SK-N-DZ (cell line): Measurements from ENCODE around the gene SESN1.

Experiments used
- DNase-seq: peaks from one replicate; pipeline ENCODE4 v3.0.0-alpha.2; 2015; ENCODE audit warnings: low spot score

The SESN1 gene

GRCh38 chr6:109031416-109031815 is 63.2 kb downstream of the SESN1 start:
- no peak for DNase-seq

- DNase-seq, result no peak
Observed at GRCh38 chr6:109029313-109029712, 65.3 kb downstream of the SESN1 start.

- DNase-seq, result no peak
Observed at GRCh38 chr6:109028439-109028838, 66.2 kb downstream of the SESN1 start.

GRCh38 chr6:109027964-109028363 is 66.7 kb downstream of the SESN1 start:
- no peak for DNase-seq

- no peak for DNase-seq
Observed at GRCh38 chr6:109025639-109026038, 69.0 kb downstream of the SESN1 start.

GRCh38 chr6:109024784-109025183 is 69.9 kb downstream of the SESN1 start:
- peak; percentile 23 for DNase-seq

- no peak for DNase-seq
Observed at GRCh38 chr6:109024368-109024767, 70.3 kb downstream of the SESN1 start.

GRCh38 chr6:109023356-109023925 is 71.2 kb downstream of the SESN1 start:
- no peak for DNase-seq

GRCh38 chr6:109021870-109022269 is 72.8 kb downstream of the SESN1 start:
- no peak for DNase-seq

- no peak for DNase-seq
Observed at GRCh38 chr6:109019911-109020310, 74.7 kb downstream of the SESN1 start.

GRCh38 chr6:109015176-109015575 is 79.5 kb downstream of the SESN1 start:
- no peak for DNase-seq

GRCh38 chr6:109014606-109015005 is 80.0 kb downstream of the SESN1 start:
- no peak for DNase-seq

- no peak for DNase-seq
Observed at GRCh38 chr6:109013656-109014305, 80.9 kb downstream of the SESN1 start.

GRCh38 chr6:109010705-109011102 is 83.9 kb downstream of the SESN1 start:
- no peak for DNase-seq

- no peak for DNase-seq
Observed at GRCh38 chr6:109009962-109010704, 84.5 kb downstream of the SESN1 start.

- DNase-seq, result peak; percentile 77
Observed at GRCh38 chr6:109009236-109009961, 85.2 kb downstream of the SESN1 start.

GRCh38 chr6:109008537-109009235 is 86.0 kb downstream of the SESN1 start:
- DNase-seq, result peak; percentile 65

- DNase-seq, result no peak
Observed at GRCh38 chr6:109008054-109008453, 86.6 kb downstream of the SESN1 start.

GRCh38 chr6:109007521-109007920 is 87.1 kb downstream of the SESN1 start:
- no peak for DNase-seq

GRCh38 chr6:109006818-109007217 is 87.8 kb downstream of the SESN1 start:
- peak; percentile 3 for DNase-seq

- DNase-seq, result no peak
Observed at GRCh38 chr6:109002882-109003281, 91.8 kb downstream of the SESN1 start.
